GM21390 (cell line): ENCODE data around the gene CNNM3.

Experiments
- ATAC-seq: cut with Tn5 transposase; IDR thresholded peaks from one replicate; pipeline ENCODE4 v1.9.1; 2021; ENCODE audit not compliant: unreplicated experiment

Gene CNNM3

GRCh38 chr2:96816836-96817702 lies 1.0 kb downstream of the CNNM3 start:
- no peak for ATAC-seq

- no peak for ATAC-seq
Measured at GRCh38 chr2:96817882-96818281, 1.8 kb downstream of the CNNM3 start.

GRCh38 chr2:96819128-96819875 lies 3.2 kb downstream of the CNNM3 start:
- ATAC-seq = no peak

- no peak for ATAC-seq
Measured at GRCh38 chr2:96819876-96820511, 3.9 kb downstream of the CNNM3 start.

- no peak for ATAC-seq
Measured at GRCh38 chr2:96821113-96821675, 5.1 kb downstream of the CNNM3 start.

- no peak for ATAC-seq
Measured at GRCh38 chr2:96822786-96823185, 6.7 kb downstream of the CNNM3 start.

- ATAC-seq = no peak
Measured at GRCh38 chr2:96823198-96823597, 7.1 kb downstream of the CNNM3 start.

GRCh38 chr2:96824079-96824870 lies 8.2 kb downstream of the CNNM3 start:
- ATAC-seq = no peak

- no peak for ATAC-seq
Measured at GRCh38 chr2:96825057-96825456, 9.0 kb downstream of the CNNM3 start.

GRCh38 chr2:96826546-96827278 lies 10.6 kb downstream of the CNNM3 start:
- no peak for ATAC-seq

- no peak for ATAC-seq
Measured at GRCh38 chr2:96828436-96828835, 12.4 kb downstream of the CNNM3 start.

GRCh38 chr2:96828874-96829273 lies 12.8 kb downstream of the CNNM3 start:
- ATAC-seq = no peak

GRCh38 chr2:96830044-96830562 lies 14.0 kb downstream of the CNNM3 start:
- ATAC-seq = no peak

- ATAC-seq = no peak
Measured at GRCh38 chr2:96831679-96832078, 15.6 kb downstream of the CNNM3 start.

- no peak for ATAC-seq
Measured at GRCh38 chr2:96832408-96832753, 16.3 kb downstream of the CNNM3 start.

GRCh38 chr2:96832754-96833507 lies 16.9 kb downstream of the CNNM3 start:
- no peak for ATAC-seq

- ATAC-seq = no peak
Measured at GRCh38 chr2:96835830-96836229, 19.8 kb downstream of the CNNM3 start.

- ATAC-seq = no peak
Measured at GRCh38 chr2:96837575-96837974, 21.5 kb downstream of the CNNM3 start.
